GM12875 (cell line): ENCODE measurements around the gene ENDOD1.

Experiments used
- H3K4me3 ChIP-seq: one replicate; pipeline ENCODE4 v1.5.1; 2011; ENCODE audit warnings: low read depth, low read length, control low read depth
- TF ChIP-seq, protein P1 (sequence below): IDR thresholded peaks from 2 replicates; pipeline ENCODE4 v1.5.1; 2011; ENCODE audit warnings: low read depth, mild to moderate bottlenecking, control low read depth, inconsistent platforms, low read length, moderate library complexity, borderline replicate concordance; ENCODE audit not compliant: insufficient read depth

ENDOD1 gene

GRCh38 chr11:95076416-95076815, 13.2 kb upstream of the ENDOD1 start:
- H3K4me3 ChIP-seq = no peak overlapping the region
- TF ChIP-seq, protein P1, sequence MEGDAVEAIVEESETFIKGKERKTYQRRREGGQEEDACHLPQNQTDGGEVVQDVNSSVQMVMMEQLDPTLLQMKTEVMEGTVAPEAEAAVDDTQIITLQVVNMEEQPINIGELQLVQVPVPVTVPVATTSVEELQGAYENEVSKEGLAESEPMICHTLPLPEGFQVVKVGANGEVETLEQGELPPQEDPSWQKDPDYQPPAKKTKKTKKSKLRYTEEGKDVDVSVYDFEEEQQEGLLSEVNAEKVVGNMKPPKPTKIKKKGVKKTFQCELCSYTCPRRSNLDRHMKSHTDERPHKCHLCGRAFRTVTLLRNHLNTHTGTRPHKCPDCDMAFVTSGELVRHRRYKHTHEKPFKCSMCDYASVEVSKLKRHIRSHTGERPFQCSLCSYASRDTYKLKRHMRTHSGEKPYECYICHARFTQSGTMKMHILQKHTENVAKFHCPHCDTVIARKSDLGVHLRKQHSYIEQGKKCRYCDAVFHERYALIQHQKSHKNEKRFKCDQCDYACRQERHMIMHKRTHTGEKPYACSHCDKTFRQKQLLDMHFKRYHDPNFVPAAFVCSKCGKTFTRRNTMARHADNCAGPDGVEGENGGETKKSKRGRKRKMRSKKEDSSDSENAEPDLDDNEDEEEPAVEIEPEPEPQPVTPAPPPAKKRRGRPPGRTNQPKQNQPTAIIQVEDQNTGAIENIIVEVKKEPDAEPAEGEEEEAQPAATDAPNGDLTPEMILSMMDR = no peak

DNA sequence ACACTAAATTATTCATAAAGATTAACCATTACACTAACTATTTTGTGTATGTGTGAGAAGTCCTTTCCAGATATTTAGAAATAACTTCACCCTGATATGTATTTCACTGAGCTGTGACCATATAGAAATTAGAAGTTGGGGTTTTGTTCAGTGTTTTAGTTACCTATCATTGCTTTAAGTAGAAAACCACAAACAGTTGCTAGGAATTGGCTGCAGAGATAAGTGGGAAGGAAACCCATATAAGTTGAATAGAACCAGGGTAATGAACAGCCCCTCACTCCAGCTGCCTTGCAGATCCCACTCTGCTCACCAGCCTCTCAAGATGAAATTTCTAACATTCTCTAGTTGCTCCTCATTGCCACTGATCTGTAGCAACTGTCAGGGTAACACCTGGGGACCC, 12.7 kb upstream of the ENDOD1 start:
- no peak overlapping the region for H3K4me3 ChIP-seq
- TF ChIP-seq, protein P1 = no peak

DNA sequence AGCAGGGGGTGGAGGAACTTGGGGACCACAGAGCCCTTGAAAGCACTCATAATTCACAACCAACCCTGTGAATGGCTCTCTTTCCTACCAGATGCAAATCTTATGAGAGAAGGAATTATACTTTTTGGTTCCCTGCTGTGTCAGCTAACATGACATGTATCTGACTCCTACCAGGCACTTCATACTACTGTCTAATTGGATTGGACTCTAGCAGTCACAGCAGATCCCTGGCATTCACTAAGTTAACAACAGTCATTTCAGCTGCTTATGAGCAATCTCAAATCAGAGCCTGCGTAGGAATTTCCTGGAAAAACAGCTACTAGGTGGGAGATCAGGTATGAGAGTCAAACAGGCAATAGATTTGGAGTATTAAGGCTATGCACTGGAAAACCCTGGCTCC, 11.1 kb upstream of the ENDOD1 start:
- TF ChIP-seq, protein P1 = no peak
- H3K4me3 ChIP-seq = no peak overlapping the region

DNA sequence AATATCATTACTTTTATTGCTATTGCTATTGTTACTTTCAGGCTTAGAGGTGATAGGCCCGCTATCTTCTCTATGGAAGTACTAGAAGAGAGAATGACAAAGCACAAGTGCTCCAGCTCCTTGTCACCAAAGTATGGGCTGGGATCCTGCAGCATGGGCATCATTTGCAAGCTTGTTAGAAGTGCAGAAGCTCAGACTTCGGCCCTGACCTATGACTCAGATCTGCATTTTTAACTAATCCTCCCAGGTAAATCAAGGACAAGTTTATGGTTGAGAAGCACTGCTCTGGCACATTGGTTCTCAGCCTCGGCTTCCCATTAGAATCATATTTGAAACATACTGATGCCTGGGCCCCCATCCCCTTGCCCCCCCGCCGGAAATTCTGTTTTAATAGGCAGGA, 8.6 kb upstream of the ENDOD1 start:
- H3K4me3 ChIP-seq = no peak overlapping the region
- TF ChIP-seq, protein P1 = no peak

DNA sequence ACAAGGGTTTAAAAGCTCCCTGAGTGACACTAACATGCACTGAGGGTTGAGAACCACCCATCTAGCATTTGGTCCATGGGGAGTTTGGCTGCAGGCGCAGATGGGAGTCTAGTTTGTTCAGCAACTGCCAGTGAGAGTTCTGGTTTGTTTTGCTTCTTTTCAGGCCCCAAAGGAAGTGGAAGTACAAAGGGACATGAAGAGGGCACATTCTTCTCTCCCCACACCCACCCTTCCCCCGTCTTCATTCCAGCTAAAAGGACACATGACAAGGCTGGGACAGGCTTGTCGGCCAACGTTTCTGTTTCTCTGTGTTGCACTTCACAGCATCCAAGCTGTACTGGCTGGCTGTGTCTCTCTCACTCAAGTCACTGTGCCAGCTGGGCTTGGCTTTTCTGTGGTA, 8.2 kb upstream of the ENDOD1 start:
- no peak overlapping the region for H3K4me3 ChIP-seq
- TF ChIP-seq, protein P1 = no peak

GRCh38 chr11:95082576-95083001, 7.1 kb upstream of the ENDOD1 start:
- TF ChIP-seq, protein P1 = no peak
- no peak overlapping the region for H3K4me3 ChIP-seq

GRCh38 chr11:95084509-95084908, 5.1 kb upstream of the ENDOD1 start:
- TF ChIP-seq, protein P1 = no peak
- no peak overlapping the region for H3K4me3 ChIP-seq
